ENCODE measurements around the gene PEPD. TPM values are rescaled to one million over a fixed set of nuclear protein-coding genes. Genes with fewer than 3 reads are reported as not detected.

Gene PEPD
- total and polyA plus RNA-seq, 10 of the 15 experiments (the other 5 are each of a cell fraction or from before 2014, with no cell fraction given), result 1.4 to 52.0 (median 20.2) TPM

GRCh38 chr19:33440241-33440640, 81.3 kb downstream of the PEPD start:
- no peaks in the 10 kb centered on the region for H3K36me3 ChIP-seq (ENCODE audit: control insufficient read depth in 2 of 2, insufficient read depth in 2 of 2, low read length in 1 of 2)
- in situ Hi-C loops (cut with MboI) (no loop called here), intact Hi-C loops (cut with micrococcal nuclease; ENCODE audit: unreplicated experiment) (no loop called here)
- 40% methylated on average over 6 of the region's 6 CpGs for WGBS (ENCODE audit: insufficient coverage, insufficient replicate concordance, low lambda C conversion rate, missing lambda C conversion rate)
- no peak overlapping the region for H3K4me3 ChIP-seq
- no peaks in the 10 kb centered on the region for H3K4me1 ChIP-seq (ENCODE audit: control insufficient read depth, insufficient read depth, low read length)
- no peaks in the 10 kb centered on the region for H4K20me1 ChIP-seq (ENCODE audit: control insufficient read depth, insufficient read depth)
- H2AFZ ChIP-seq (ENCODE audit: control insufficient read depth, low read depth, low read length), result no peak overlapping the region
- DNase-seq (ENCODE audit: low read depth, low spot score) (no peak), ATAC-seq (no peak), FAIRE-seq (no peak)
- no peak overlapping the region for H3K9ac ChIP-seq (ENCODE audit: control insufficient read depth, insufficient read depth, low read length)
- SMC1A ChIA-PET (ENCODE audit: uncharacterized antibody, unreplicated experiment), result no interaction called here
- H3K4me2 ChIP-seq (ENCODE audit: control insufficient read depth, insufficient read depth), result no peak overlapping the region
- RAD21 ChIA-PET (ENCODE audit: unreplicated experiment), result no interaction called here
- no TSS peak for BruUV-seq (replicated peaks)
- H3K27me3 ChIP-seq (replicated peaks in 1 of 2; ENCODE audit: control insufficient read depth in 2 of 2, insufficient read depth in 2 of 2, low read length in 1 of 2), result no peaks in the 10 kb centered on the region
- TF ChIP-seq SREBF2 (IDR thresholded peaks at IDR 0.05; ENCODE audit: low read length), result no peak
- no peak overlapping the region for H3K27ac ChIP-seq (ENCODE audit: control insufficient read depth, insufficient read depth)
- POLR2A ChIA-PET, result no interaction called here
- CTCF ChIA-PET, result no interaction called here
- no peaks in the 10 kb centered on the region for H3K79me2 ChIP-seq (ENCODE audit: control insufficient read depth, insufficient read depth, low read length)
- H3K9me3 ChIP-seq (replicated peaks; ENCODE audit: control insufficient read depth, insufficient read depth, low read length), result no peaks in the 10 kb centered on the region

GRCh38 chr19:33438987-33439781, 82.4 kb downstream of the PEPD start:
- no TSS peak for BruUV-seq (replicated peaks)
- H3K4me1 ChIP-seq (ENCODE audit: control insufficient read depth, insufficient read depth, low read length), result no peaks in the 10 kb centered on the region
- H4K20me1 ChIP-seq (ENCODE audit: control insufficient read depth, insufficient read depth), result no peaks in the 10 kb centered on the region
- no peak for FAIRE-seq
- ATAC-seq, result no peak
- no peak overlapping the region for H3K27ac ChIP-seq (ENCODE audit: control insufficient read depth, insufficient read depth)
- H3K4me3 ChIP-seq, result no peak overlapping the region
- RAD21 ChIA-PET (ENCODE audit: unreplicated experiment), result no interaction called here
- POLR2A ChIA-PET, result no interaction called here
- intact Hi-C loops (cut with micrococcal nuclease; ENCODE audit: unreplicated experiment) (no loop called here), in situ Hi-C loops (cut with MboI) (no loop called here)
- H3K4me2 ChIP-seq (ENCODE audit: control insufficient read depth, insufficient read depth), result no peak overlapping the region
- no peaks in the 10 kb centered on the region for H3K9me3 ChIP-seq (replicated peaks; ENCODE audit: control insufficient read depth, insufficient read depth, low read length)
- no peak for DNase-seq (ENCODE audit: low read depth, low spot score)
- H2AFZ ChIP-seq (ENCODE audit: control insufficient read depth, low read depth, low read length), result no peak overlapping the region
- no peaks in the 10 kb centered on the region for H3K27me3 ChIP-seq (replicated peaks in 1 of 2; ENCODE audit: control insufficient read depth in 2 of 2, insufficient read depth in 2 of 2, low read length in 1 of 2)
- H3K9ac ChIP-seq (ENCODE audit: control insufficient read depth, insufficient read depth, low read length), result no peak overlapping the region
- no peaks in the 10 kb centered on the region for H3K79me2 ChIP-seq (ENCODE audit: control insufficient read depth, insufficient read depth, low read length)
- TF ChIP-seq RAD21 (IDR thresholded peaks at IDR 0.05; ENCODE audit: insufficient read depth, low read depth, low read length) (no peak), TCF7 (IDR thresholded peaks at IDR 0.05; ENCODE audit: borderline replicate concordance) (no peak)
- no peaks in the 10 kb centered on the region for H3K36me3 ChIP-seq (ENCODE audit: control insufficient read depth in 2 of 2, insufficient read depth in 2 of 2, low read length in 1 of 2)
- SMC1A ChIA-PET (ENCODE audit: uncharacterized antibody, unreplicated experiment), result no interaction called here
- CTCF ChIA-PET, result no interaction called here
- WGBS (ENCODE audit: insufficient coverage, insufficient replicate concordance, low lambda C conversion rate, missing lambda C conversion rate), result 36% methylated on average over 14 of the region's 16 CpGs
